ENCODE measurements around the gene GSG1L.

Gene GSG1L

DNA sequence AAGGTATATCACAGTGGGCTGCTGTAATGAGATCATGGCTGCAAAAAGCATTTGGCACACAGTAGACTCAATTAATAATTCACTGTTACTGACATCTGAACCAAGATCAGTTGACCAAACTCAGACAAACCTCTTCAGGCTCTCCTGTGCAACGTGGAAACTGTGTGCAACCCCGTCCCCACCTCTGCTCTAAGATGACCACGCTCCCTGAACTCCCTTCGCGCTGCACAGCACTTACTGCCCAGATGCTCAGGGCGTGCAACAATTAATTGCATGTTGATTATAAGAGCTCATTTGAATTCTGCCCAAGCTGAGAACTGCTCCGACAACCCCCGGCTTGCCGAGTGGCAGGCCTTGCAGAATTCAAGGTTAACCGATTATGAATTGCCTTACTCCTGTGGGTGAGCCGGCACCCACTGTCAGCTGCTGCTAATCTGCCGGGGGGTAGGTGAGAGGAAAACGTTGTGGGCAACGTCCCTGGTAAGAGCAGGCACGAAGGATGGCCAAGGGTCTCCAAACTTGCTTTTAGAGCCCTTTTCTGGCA, 1.3 kb upstream of the GSG1L start:
- no peak for DNase-seq (ENCODE audit: low read depth in 3 of 3, low spot score in 1 of 3)

DNA sequence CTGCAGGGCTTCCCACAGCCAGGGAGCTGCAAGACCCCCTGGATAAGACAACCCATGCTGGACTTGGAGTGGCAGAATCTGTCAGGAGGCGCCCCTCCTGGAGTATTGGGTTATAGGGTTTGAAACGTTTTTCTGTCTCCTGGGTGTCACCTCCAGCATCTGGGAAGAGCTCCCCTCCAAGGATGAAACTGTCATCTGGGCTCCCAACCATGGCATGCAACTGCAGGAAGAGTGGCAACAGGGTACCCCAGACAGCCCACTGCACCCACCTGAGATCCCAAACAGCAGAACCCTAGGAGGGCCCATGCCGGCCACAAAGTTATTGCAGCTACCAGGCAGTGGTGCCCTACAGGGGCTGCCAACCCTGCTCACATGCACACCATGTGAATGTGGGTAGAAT, 636 bp upstream of the GSG1L start:
- DNase-seq (ENCODE audit: low read depth in 3 of 3, low spot score in 1 of 3), result no peak

GRCh38 chr16:28062847-28063521, 530 bp downstream of the GSG1L start:
- no peak for DNase-seq (ENCODE audit: low read depth in 3 of 3, low spot score in 1 of 3)

DNA sequence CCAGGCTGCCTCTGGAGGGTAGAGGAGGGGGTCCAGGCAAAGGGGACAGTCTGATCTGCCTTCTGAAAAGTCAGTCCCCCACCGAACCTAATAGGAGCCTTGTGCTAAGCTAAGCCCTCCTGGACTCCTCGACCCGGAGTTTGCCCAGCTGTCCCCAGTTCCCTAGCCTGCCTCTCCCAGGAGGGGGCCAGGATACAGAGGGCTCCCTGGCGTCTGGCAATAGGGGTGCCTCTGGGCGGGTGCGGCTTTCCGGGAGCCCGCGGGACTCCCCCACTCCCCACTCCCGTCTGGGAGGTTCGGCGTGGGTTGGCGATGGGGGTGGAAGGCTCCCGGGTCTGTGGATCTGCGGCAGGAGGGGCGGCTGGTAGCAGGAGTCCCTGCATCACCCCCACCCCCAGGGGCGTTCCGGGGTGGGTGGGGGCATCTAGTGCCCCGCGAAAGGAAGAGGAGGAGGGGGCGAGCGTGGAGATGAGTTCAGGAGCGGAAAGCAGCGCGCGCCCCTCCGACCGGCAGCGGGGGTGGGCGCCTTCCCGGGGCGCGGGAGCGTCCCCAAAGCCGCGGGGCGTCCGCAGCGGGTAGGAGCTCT, 1.2 kb downstream of the GSG1L start:
- DNase-seq (ENCODE audit: low read depth in 3 of 3, low spot score in 1 of 3), result no peak

DNA sequence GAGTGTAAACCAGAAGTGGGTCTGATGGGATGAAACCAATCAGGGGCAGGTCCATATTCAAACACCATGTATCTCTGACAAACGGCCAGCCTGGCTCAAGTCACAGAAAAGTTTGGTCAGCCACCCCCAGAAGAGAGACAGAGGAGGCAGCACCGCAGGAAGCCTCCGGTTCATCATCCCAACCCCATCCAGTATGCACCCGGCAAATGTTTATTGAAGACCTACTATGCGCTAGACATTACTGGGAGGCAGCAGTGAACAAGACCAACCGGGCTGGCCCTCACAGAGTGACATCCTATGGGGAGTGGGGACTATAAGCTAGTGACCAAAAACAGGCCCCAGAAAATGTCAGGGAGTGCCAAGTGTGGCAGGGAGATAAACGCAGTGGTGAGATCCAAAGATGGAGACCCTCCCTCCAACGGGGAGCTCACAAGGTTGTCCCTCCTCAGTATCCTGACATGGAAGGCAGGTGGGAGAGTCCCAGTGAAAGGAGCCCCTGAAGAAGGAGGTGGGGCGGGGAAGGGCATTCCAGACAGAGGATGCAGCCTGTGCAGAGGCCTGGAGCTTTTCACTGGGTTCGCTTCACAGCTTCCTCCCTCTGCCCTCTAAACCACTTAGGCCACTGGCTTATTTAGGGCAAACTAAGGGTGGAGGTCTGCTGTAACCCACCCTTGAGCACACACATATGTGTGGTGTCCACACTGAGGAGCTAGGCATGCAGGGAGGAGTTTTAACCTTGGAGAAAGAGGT, 2.0 kb downstream of the GSG1L start:
- no peak for DNase-seq (ENCODE audit: low read depth in 3 of 3, low spot score in 1 of 3)

- no peak for DNase-seq (ENCODE audit: low read depth in 3 of 3, low spot score in 1 of 3)
These were observed 3.5 kb downstream of the GSG1L start for GRCh38 chr16:28059841-28060575.

- DNase-seq (ENCODE audit: low read depth in 3 of 3, low spot score in 1 of 3), result no peak
These were observed 4.5 kb downstream of the GSG1L start for GRCh38 chr16:28058839-28059589.

DNA sequence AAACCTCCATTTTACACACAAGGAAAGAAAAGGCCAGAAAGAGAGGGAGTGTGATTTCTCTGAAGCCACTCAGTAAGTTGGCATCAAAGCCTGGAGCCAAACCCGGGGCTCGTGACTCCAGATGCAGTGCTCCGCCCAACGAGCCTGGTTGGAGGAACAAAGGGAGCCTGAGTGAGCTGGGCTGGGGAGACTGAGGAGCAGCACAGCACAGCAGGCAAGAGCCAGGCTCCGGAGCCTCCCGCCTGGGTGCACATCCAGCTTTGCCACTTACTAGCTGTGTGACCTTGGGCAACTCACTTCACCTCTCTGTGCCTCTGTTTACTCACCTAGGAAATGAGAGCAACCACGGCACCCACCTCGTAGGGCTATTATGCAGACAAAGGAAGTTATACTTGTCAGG, 5.6 kb downstream of the GSG1L start:
- no peak for DNase-seq (ENCODE audit: low read depth in 3 of 3, low spot score in 1 of 3)

DNA sequence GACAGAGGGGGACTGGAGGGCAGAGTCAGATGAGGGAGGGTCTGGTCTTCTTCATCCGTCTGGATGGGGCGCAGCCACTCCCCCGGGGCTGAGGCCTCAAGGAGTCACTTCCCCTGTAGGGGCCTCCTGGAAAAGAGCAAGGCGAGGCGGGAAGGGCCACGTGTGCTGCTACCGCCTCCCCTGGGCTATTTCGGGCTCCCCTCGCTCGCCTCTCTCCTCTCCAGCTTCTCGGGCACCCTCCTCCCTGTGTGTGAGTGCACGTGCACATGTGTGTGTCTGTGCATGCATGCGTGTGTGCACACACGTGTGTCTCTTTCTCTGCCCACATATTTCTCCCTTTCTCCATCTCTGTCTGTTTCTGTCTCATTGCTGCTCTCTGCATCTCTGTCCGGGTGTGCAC, 10.1 kb downstream of the GSG1L start:
- DNase-seq (ENCODE audit: low read depth in 3 of 3, low spot score in 1 of 3), result no peak

DNA sequence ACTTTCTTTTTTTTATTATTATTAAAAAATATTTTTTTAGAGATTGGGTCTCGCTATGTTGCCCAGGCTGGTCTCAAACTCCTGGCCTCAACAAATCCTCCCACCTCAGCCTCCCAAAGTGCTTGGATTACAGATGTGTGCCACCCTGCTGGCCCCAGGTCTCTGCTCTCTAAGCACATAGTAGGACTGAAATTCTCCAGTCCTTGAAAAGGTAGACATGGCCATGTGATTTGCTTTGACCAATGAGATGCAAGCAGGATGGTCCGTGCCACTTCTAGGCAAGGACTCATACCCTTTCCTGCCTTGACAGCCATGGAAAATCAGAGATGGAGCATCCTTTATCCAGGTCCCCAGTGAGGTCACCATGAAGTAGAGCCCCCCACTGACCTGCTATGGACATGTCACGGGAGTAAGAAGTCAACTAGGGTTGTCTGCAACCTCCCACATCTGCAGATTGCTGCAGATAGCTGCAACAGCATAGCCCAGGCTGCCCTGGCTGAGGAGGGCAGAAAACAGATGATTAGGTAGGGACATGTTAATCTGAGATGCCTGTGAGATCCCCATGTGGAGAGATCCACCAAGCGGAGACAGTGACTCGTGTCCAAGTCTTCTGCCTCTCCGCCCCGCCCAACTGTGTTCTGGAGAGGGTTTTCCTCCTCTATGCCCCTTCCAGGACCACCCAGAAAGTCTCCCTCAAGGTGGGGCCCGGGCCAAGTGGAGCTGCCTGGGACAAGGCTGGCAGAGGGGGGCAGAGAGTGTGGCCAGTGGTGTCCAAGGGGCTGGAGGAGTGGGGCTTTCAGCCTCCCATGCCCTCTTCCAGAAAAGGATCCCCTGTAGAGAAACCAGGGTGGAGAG, 11.0 kb downstream of the GSG1L start:
- DNase-seq (ENCODE audit: low read depth in 3 of 3, low spot score in 1 of 3), result no peak

- DNase-seq (ENCODE audit: low read depth in 3 of 3, low spot score in 1 of 3), result no peak
These were observed 12.0 kb downstream of the GSG1L start for GRCh38 chr16:28051486-28051885.

DNA sequence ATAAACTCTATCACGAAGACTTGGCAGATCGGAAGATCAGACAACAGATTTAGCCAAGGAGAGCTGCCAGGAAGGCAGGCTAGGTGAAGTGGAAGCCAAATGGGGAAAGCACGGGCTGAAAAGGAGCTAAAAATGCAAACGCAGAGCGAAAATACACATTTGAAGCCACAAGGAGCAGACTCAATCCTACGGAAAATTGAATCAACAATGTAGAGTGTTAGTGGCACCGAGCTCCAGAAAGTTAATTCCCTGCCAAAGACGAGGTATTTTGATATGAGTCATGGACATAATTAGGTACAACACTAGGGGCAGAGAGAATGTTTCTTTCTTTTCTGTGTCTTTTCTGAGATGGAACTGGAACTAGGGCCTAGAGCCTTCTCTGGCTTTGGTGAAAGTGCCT, 20.7 kb downstream of the GSG1L start:
- no peak for DNase-seq (ENCODE audit: low read depth in 3 of 3, low spot score in 1 of 3)

DNA sequence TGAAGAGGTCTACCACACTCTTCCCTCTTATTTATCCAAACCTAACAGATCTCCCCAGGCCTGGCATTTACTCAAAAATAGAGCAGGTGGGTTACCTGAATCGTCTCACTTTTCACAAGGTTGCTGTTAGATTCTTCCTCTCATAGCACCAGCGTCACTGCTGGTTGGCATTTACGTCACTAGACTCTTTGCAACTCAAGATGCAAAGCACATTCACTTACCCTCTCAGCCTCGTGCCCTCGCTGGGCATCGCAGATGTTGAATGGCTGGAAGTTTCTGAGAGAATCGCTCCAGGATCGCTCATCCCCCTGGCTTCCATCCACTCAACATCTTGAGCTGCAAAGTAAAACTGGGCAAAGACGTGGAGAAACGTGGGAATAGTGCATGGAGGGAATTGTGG, 21.9 kb downstream of the GSG1L start:
- DNase-seq (ENCODE audit: low read depth in 3 of 3, low spot score in 1 of 3), result no peak

GRCh38 chr16:28040039-28040438, 23.5 kb downstream of the GSG1L start:
- no peak for DNase-seq (ENCODE audit: low read depth in 3 of 3, low spot score in 1 of 3)

GRCh38 chr16:28039493-28039892, 24.0 kb downstream of the GSG1L start:
- DNase-seq (ENCODE audit: low read depth in 3 of 3, low spot score in 1 of 3), result no peak

DNA sequence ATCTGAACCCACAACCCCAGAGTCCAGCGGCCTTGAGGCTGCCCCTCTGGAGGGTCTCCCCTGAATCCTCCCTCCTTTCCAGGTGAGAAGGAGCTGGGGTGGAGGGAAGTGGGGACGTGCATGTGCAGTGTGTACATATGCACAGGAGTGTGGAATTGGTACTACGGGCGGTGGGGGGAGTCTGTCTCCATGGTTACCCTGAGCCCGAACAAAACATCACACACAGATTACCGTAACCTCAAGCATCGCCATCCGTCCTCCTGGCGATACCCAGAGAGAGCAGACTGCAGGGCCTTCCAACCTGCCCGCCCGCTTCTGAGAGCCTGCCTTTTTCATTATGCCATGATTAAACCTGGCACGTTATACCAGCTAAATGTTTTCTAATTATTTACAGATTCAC, 25.1 kb downstream of the GSG1L start:
- DNase-seq (ENCODE audit: low read depth in 3 of 3, low spot score in 1 of 3), result no peak

DNA sequence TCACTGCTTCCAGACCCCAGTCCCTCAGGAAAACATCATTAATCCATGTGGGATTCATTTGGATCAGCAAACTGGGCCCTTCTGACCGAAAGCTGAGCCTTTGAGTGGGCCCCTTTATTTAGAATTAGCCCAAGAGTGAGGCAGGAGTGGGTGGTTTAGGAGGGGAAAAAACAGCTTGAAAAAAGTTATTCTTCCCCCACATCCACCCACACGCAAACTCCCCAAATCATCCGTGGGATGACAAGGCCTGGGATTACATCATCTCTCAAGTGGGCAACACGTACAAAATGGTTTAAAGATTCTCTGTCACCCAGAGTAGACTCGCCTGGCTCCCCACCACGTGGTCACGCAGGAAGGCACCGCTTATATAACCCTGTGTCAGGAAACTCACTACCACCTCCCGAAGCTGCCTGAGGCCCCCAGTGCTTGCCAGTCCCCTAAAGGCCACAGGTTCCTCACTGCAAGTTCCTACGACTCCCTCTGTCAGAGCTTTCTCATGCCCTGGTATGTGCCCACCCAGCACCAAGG, 27.6 kb downstream of the GSG1L start:
- DNase-seq (ENCODE audit: low read depth in 3 of 3, low spot score in 1 of 3), result no peak

- no peak for DNase-seq (ENCODE audit: low read depth in 3 of 3, low spot score in 1 of 3)
These were observed 29.6 kb downstream of the GSG1L start for GRCh38 chr16:28033870-28034269.

DNA sequence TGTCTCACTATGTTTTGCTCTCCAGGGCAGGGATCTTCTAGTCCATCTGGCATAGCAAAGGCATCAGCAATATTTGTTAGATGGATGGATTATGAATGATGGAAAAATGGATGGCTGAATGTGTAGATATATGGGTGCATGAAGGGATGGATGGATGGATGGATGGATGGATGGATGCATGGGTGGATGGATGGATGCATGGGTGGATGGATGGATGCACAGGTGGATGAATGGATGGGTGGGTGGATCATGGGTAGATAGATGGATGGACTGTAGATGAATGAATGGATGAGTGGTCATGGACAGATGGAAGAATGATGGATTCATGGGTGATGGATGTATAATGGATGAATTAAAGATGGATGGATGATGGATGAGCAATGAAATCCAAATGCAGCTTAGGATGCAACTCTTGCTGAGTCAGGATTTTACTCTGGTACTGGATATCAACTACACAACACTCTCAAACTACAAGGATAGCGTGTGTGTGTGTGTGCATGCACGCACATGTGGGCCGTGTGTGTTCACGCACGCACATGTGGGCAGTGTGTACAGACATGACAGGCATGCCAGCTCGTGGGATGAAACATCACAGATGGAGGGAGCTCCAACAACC, 34.0 kb downstream of the GSG1L start:
- DNase-seq (ENCODE audit: low read depth in 3 of 3, low spot score in 1 of 3), result no peak

All from stimulated activated CD4-positive, alpha-beta T cell treated with anti-CD3 and anti-CD28 coated beads, TNF-alpha, amount 100 ng/mL, for 1 hour (primary cell).